SK-N-SH treated with all-trans-retinoic acid at 6 μM for 48 hours (cell line): ENCODE data around the gene LMF1.

Experiments
- ATAC-seq: fragments of 200-7000 bp; cut with Tn5 transposase; 3 replicates; pipeline ENCODE4 v1.9.1; 2020; ENCODE audit warnings: mild to moderate bottlenecking, moderate library complexity
- ARNTL ChIP-seq: fragments of 450-650 bp; formaldehyde crosslinking; IDR thresholded peaks from 2 replicates; pipeline ENCODE4 v1.5.0; 2020; ENCODE audit warnings: low read depth, mild to moderate bottlenecking, moderate library complexity, borderline replicate concordance
- BACH2 ChIP-seq: fragments of 250-450 bp; sonication (Bioruptor Pico); IDR thresholded peaks from 2 replicates; pipeline ENCODE4 v1.9.0; 2021; ENCODE audit warnings: mild to moderate bottlenecking, borderline replicate concordance
- CSDC2 ChIP-seq: fragments of 250-450 bp; sonication (Bioruptor Pico); IDR thresholded peaks from 2 replicates; pipeline ENCODE4 v1.5.0; 2020; ENCODE audit warnings: mild to moderate bottlenecking, moderate library complexity
- CSRNP3 ChIP-seq: fragments of 250-450 bp; sonication (Bioruptor Pico); IDR thresholded peaks from 2 replicates; pipeline ENCODE4 v1.5.1; 2021; ENCODE audit warnings: mild to moderate bottlenecking, moderate library complexity
- ESRRG ChIP-seq: fragments of 250-450 bp; sonication (Bioruptor Pico); IDR thresholded peaks from 2 replicates; pipeline ENCODE4 v1.6.1; 2021; ENCODE audit warnings: mild to moderate bottlenecking
- GLIS3 ChIP-seq: fragments of 250-450 bp; sonication (Bioruptor Pico); IDR thresholded peaks from 2 replicates; pipeline ENCODE4 v1.5.0; 2020; ENCODE audit warnings: mild to moderate bottlenecking, moderate library complexity
- ISL1 ChIP-seq: fragments of 250-450 bp; sonication (Bioruptor Pico); IDR thresholded peaks from 2 replicates; pipeline ENCODE4 v2.1.2; 2022; ENCODE audit warnings: mild to moderate bottlenecking, moderate library complexity
- OSR1 ChIP-seq: fragments of 250-450 bp; sonication (Bioruptor Pico); IDR thresholded peaks from 2 replicates; pipeline ENCODE4 v1.8.0; 2022; ENCODE audit warnings: moderate library complexity, mild to moderate bottlenecking, inconsistent platforms
- PATZ1 ChIP-seq: fragments of 250-450 bp; sonication (Bioruptor Pico); IDR thresholded peaks from 2 replicates; pipeline ENCODE4 v1.8.0; 2020; ENCODE audit warnings: mild to moderate bottlenecking, moderate library complexity, borderline replicate concordance
- POU6F1 ChIP-seq: fragments of 250-450 bp; sonication (Bioruptor Pico); IDR thresholded peaks from 2 replicates; pipeline ENCODE4 v1.8.0; 2021; ENCODE audit warnings: low read depth, mild to moderate bottlenecking, moderate library complexity, borderline replicate concordance
- PPARA ChIP-seq: fragments of 250-450 bp; sonication (Bioruptor Pico); IDR thresholded peaks from 2 replicates; pipeline ENCODE4 v1.5.0; 2020; ENCODE audit warnings: mild to moderate bottlenecking, borderline replicate concordance
- RARB ChIP-seq: fragments of 250-450 bp; sonication (Bioruptor Pico); IDR thresholded peaks from 2 replicates; pipeline ENCODE4 v1.8.0; 2021; ENCODE audit warnings: mild to moderate bottlenecking, moderate library complexity
- SNAI2 ChIP-seq: fragments of 250-450 bp; sonication (Bioruptor Pico); IDR thresholded peaks from 2 replicates; pipeline ENCODE4 v1.5.0; 2020; ENCODE audit warnings: mild to moderate bottlenecking, moderate library complexity
- TCF4 ChIP-seq: fragments of 250-450 bp; sonication (Bioruptor Pico); IDR thresholded peaks from 2 replicates; pipeline ENCODE4 v1.8.0; 2021; ENCODE audit warnings: mild to moderate bottlenecking, moderate library complexity, borderline replicate concordance
- TOX ChIP-seq: fragments of 250-450 bp; sonication (Bioruptor Pico); IDR thresholded peaks from 2 replicates; pipeline ENCODE4 v1.8.0; 2021; ENCODE audit warnings: mild to moderate bottlenecking, moderate library complexity, borderline replicate concordance
- ZC3H10 ChIP-seq: fragments of 250-450 bp; sonication (Bioruptor Pico); IDR thresholded peaks from 2 replicates; pipeline ENCODE4 v1.5.1; 2021; ENCODE audit warnings: mild to moderate bottlenecking, moderate library complexity
- ZFP3 ChIP-seq: fragments of 250-450 bp; sonication (Bioruptor Pico); IDR thresholded peaks from 2 replicates; pipeline ENCODE4 v1.5.0; 2020; ENCODE audit warnings: mild to moderate bottlenecking, moderate library complexity
- ZFP30 ChIP-seq: fragments of 450-650 bp; formaldehyde crosslinking; IDR thresholded peaks from 2 replicates; pipeline ENCODE4 v1.5.0; 2022; ENCODE audit warnings: mild to moderate bottlenecking, moderate library complexity
- ZNF70 ChIP-seq: fragments of 450-650 bp; formaldehyde crosslinking; IDR thresholded peaks from 2 replicates; pipeline ENCODE4 v1.5.0; 2020; ENCODE audit warnings: mild to moderate bottlenecking, moderate library complexity
- ZNF8 ChIP-seq: fragments of 450-650 bp; formaldehyde crosslinking; IDR thresholded peaks from 2 replicates; pipeline ENCODE4 v1.5.0; 2020; ENCODE audit warnings: mild to moderate bottlenecking, moderate library complexity
- TF ChIP-seq, protein P1 (sequence below): fragments of 250-450 bp; sonication (Bioruptor Pico); IDR thresholded peaks from 2 replicates; pipeline ENCODE4 v1.5.1; 2020; ENCODE audit warnings: low read depth, mild to moderate bottlenecking, moderate library complexity
- TF ChIP-seq, protein P2 (sequence below): fragments of 250-450 bp; sonication (Bioruptor Pico); IDR thresholded peaks from 2 replicates; pipeline ENCODE4 v1.5.0; 2020; ENCODE audit warnings: mild to moderate bottlenecking, moderate library complexity

The LMF1 gene

GRCh38 chr16:920051-920681 lies 50.6 kb downstream of the LMF1 start:
- ATAC-seq, result no peak
- TF ChIP-seq PATZ1 (no peak), TCF4 (CRISPR knock-in tag) (no peak), GLIS3 (no peak)

- no peak for TF ChIP-seq SNAI2 (CRISPR knock-in tag)
- TF ChIP-seq, all 23 proteins: peak for 0
- ATAC-seq, result no peak
Observed at GRCh38 chr16:919658-920050, 51.1 kb downstream of the LMF1 start.

- no peak for ATAC-seq
- TF ChIP-seq, protein P1, sequence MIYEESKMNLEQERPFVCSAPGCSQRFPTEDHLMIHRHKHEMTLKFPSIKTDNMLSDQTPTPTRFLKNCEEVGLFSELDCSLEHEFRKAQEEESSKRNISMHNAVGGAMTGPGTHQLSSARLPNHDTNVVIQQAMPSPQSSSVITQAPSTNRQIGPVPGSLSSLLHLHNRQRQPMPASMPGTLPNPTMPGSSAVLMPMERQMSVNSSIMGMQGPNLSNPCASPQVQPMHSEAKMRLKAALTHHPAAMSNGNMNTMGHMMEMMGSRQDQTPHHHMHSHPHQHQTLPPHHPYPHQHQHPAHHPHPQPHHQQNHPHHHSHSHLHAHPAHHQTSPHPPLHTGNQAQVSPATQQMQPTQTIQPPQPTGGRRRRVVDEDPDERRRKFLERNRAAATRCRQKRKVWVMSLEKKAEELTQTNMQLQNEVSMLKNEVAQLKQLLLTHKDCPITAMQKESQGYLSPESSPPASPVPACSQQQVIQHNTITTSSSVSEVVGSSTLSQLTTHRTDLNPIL (CRISPR knock-in tag), result no peak
- TF ChIP-seq ARNTL (CRISPR knock-in tag) (no peak), BACH2 (no peak), TOX (no peak), ESRRG (no peak), ZC3H10 (CRISPR knock-in tag) (no peak), ISL1 (no peak), TCF4 (CRISPR knock-in tag) (no peak), SNAI2 (CRISPR knock-in tag) (no peak), RARB (no peak), ZNF70 (no peak), CSRNP3 (no peak), PPARA (CRISPR knock-in tag) (no peak), ZNF8 (no peak), POU6F1 (CRISPR knock-in tag) (no peak), ZFP3 (CRISPR knock-in tag) (no peak), ZFP30 (CRISPR knock-in tag) (no peak), CSDC2 (CRISPR knock-in tag) (no peak), OSR1 (CRISPR knock-in tag) (no peak)
- TF ChIP-seq, protein P2, sequence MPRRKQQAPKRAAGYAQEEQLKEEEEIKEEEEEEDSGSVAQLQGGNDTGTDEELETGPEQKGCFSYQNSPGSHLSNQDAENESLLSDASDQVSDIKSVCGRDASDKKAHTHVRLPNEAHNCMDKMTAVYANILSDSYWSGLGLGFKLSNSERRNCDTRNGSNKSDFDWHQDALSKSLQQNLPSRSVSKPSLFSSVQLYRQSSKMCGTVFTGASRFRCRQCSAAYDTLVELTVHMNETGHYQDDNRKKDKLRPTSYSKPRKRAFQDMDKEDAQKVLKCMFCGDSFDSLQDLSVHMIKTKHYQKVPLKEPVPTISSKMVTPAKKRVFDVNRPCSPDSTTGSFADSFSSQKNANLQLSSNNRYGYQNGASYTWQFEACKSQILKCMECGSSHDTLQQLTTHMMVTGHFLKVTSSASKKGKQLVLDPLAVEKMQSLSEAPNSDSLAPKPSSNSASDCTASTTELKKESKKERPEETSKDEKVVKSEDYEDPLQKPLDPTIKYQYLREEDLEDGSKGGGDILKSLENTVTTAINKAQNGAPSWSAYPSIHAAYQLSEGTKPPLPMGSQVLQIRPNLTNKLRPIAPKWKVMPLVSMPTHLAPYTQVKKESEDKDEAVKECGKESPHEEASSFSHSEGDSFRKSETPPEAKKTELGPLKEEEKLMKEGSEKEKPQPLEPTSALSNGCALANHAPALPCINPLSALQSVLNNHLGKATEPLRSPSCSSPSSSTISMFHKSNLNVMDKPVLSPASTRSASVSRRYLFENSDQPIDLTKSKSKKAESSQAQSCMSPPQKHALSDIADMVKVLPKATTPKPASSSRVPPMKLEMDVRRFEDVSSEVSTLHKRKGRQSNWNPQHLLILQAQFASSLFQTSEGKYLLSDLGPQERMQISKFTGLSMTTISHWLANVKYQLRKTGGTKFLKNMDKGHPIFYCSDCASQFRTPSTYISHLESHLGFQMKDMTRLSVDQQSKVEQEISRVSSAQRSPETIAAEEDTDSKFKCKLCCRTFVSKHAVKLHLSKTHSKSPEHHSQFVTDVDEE (CRISPR knock-in tag), result no peak
Observed at GRCh38 chr16:918741-919657, 51.8 kb downstream of the LMF1 start.
